ENCODE measurements around the gene UFD1.

The UFD1 gene

DNA sequence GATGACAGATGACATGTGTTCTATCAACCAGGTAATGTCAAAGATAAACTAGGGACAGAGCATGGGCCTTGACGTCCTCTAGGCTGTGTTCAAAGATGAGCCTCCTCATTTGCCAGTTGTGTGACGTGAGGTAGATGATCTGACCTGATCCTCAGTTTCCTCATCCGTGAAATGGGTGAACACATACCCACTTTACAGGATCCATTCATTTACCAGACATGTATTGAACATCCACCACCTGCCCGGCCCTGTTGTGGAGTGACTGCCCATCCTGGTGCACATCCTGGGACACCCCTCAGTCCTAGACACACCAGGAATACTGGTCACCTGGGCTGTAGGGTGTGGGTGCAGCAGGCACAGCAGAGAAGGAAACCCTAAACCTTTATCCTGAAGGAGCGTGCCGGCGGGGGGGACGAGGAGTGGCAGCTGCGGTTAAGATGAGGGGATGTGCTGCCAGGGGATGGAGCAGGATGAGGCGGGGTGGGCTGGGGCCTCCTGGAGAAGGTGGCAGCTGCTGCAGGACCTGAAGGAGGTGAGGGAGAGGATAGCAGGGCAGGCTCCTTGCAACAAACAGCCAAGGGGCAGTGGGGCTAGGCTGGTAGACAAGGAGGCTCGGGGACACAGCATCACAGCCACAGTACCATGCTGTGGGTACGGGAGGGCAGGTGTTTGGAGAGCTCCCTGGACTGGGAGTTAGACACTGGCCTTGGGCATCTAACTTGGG is 36.8 kb upstream of the UFD1 start:
- peak; percentile 5 for DNase-seq

DNA sequence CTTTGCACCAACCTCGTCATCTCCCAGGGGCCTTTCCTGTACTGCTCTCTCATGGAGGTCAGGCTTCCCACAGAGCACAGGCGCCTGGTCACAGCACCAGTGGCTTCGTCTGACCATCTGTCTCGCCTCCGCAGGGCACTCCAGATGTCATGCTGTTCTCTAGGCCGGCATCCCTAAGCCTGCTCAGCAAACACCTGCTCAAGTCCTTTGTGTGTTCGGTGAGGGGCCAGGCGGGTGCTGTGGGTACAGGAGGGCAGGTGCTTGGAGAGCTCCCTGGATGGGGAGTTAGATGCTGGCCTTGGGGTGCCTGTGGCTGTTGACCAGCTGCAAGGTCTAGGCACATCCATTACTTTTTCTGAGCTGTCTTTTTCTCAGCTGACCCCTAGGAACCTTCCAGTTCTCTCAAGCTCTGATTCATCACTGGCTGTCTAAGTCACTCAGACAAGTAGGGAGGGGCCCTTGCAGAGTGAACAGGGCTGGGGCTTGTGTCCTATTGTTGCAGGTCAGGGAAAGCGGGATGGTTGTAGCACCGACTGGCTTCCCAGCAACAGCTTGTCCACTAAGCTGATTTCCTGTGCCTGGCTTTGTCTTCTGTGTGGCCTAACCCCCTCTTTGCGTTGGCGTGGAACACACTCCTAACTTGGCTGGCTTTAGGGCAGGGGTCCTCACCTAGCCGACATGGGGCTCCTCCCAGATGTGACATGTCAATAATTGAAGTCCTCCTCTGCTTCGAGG is 36.0 kb upstream of the UFD1 start:
- peak; percentile 65 for DNase-seq

GRCh38 chr22:19513823-19514222 is 34.8 kb upstream of the UFD1 start:
- DNase-seq = no peak

DNA sequence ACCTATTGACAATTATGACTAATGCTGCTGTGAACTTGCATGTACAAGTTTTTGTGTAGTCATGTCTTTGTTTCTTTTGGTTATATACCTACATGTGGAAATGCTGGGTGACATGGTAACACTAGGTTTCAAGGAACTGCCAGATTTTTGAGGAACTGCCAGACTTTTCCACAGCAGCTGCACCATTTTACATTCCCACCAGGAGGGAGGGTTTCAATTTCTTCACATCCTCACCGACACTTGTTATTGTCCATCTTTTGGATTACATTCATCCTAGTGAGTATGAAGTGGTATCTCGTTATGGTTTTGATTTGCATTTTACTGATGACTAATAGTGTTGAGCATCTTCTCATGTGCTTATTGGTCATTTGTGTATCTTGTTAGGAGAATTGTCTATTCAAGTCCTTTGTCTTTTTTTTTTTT is 31.9 kb upstream of the UFD1 start:
- no peak for DNase-seq

DNA sequence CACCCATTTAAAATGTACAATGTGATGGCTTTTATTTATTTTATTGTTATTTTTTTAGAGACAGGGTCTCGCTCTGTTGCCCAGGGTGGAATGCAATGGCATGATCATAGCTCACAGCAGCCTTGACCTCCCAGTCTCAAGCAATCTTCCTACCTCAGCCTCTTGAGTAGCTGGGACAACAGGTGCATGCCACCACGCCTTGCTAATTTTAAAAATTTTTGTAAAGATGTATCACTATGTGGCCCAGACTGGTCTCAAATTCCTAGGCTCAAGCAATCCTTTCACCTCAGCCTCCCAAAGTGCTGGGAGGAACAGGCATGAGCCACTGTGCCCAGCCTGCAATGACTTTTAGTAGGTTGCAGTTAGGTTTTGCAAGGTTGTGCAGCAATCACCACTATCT is 30.9 kb upstream of the UFD1 start:
- DNase-seq = no peak

- DNase-seq = no peak
These were observed 30.2 kb upstream of the UFD1 start for GRCh38 chr22:19509191-19509590.

- DNase-seq = no peak
These were observed 29.2 kb upstream of the UFD1 start for GRCh38 chr22:19508024-19508776.

- DNase-seq = no peak
These were observed 28.5 kb upstream of the UFD1 start for GRCh38 chr22:19507534-19507861.

GRCh38 chr22:19506212-19506611 is 27.2 kb upstream of the UFD1 start:
- DNase-seq = no peak

- DNase-seq = no peak
These were observed 26.7 kb upstream of the UFD1 start for GRCh38 chr22:19505735-19506126.

DNA sequence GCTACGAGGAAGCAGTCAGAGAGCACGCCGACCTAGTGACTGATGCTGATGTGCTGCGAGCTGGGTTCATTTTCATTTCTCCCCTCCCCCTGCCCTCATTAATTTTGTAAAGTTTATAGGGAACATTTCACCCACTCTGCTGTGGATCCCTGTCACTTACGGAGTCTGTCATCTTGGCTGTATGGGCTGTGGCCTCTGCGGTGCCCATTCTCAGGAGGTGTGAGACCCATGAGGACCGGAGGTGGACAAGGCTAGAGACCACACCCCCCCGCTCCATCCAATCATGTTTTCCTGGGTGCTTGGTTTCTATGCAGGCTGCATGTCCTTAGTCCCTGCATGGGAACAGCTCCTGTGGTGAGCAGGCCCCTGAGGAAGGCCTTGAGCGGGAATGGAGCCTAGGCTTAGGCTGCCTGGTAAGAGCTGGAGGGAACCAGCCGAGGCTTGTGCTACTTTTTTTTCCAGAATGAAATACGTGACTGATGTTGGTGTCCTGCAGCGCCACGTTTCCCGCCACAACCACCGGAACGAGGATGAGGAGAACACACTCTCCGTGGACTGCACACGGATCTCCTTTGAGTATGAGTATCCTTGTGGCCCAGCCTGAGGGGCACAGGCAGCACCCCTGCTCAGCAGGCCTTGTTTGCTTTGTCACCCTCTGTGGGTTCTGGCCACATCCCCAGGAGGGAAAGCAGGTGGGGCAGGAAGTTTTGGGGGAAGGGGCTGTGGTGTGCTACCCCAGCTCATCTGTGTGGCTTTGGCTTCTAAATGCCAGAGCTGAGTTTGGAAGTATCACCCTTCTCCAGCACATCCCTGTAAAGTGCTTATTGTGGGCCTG is 26.1 kb upstream of the UFD1 start:
- DNase-seq = no peak

- no peak for DNase-seq
These were observed 24.9 kb upstream of the UFD1 start for GRCh38 chr22:19503869-19504268.

DNA sequence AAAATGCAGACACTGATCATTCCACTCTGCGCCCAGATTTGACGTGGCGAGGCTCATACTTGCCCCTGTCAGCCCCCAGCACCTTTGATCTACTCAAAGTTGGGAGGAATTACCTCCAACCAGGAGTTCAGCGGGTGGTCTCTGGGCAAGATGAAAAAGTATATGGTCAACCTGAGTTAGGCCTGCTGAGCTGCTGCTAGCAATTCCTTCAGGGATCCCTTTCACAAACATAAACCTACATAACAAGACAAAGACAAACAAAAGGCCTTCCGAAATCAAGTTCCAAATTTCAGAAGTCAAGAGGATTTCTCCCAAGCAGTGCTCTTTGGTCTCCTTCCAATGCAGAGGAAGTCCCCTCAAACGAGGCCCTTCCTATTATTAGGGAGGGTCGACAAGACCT is 24.4 kb upstream of the UFD1 start:
- no peak for DNase-seq

GRCh38 chr22:19501897-19502447 is 23.0 kb upstream of the UFD1 start:
- no peak for DNase-seq

DNA sequence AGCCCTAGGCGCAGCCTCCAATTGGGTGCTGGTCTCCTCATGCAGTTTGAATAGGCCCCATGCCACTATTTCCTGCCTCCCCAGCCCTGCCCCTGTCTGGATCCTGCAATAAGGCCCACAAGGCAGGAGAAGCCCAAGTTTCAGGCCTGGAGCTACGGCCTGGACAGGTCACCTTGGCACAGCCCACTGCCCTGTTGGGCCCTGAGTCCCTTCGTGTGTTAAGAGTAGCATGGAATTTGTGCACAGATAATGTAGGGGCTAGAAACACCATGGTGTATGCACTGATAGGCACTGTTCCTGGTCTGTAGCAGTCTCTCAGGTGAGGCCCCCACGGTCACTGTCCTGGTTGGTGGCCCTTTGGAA is 20.9 kb upstream of the UFD1 start:
- DNase-seq = no peak

DNA sequence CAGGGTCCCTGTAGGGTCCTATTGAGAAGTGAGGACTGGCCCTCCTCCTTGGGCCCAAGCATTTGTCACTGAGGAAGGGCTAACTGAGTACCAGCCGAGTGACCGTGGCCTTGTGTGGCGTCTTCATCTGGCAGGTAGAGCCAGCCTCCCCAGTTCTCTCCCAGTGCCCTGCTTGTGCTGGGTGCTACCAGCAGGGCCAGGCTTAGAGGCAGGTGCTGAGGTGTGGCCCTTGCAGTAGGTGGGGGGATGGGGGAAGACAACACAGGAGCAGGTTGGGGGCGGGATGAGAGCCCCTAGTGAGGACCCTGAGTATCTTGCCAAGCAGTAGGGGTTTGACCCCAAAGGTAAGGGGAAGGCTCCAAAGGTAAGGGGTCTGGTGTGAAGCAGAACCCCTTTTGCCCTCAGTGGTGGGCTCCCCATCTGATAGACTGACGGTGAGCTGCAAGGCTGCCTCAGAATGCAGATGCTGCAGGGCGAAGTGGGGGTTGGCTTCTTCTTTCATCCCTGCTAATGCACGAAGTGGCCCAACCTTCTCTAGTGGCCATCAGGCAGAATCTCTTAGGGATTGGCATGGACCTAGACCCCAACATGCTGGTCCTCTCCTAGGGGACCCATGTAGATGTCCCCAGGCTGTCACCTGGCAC is 20.4 kb upstream of the UFD1 start:
- no peak for DNase-seq

GRCh38 chr22:19498866-19499190 is 19.8 kb upstream of the UFD1 start:
- DNase-seq = no peak

GRCh38 chr22:19498154-19498865 is 19.3 kb upstream of the UFD1 start:
- DNase-seq = no peak

GRCh38 chr22:19497245-19497644 is 18.3 kb upstream of the UFD1 start:
- no peak for DNase-seq

DNA sequence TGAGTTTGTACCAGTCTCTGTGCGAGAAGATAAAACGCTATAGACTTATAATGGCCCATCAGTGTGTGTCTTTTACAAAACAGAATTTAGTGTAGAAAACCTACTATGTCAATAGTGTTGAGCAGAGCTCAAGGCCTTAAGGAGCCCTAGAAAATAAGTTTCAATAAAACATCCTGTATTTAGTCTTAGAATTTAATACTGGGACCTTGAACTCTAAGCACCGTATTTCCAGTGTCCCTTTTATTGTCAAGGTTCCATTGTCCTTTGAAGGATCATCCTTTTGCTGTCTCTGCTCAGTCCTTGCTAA is 17.3 kb upstream of the UFD1 start:
- no peak for DNase-seq

DNA sequence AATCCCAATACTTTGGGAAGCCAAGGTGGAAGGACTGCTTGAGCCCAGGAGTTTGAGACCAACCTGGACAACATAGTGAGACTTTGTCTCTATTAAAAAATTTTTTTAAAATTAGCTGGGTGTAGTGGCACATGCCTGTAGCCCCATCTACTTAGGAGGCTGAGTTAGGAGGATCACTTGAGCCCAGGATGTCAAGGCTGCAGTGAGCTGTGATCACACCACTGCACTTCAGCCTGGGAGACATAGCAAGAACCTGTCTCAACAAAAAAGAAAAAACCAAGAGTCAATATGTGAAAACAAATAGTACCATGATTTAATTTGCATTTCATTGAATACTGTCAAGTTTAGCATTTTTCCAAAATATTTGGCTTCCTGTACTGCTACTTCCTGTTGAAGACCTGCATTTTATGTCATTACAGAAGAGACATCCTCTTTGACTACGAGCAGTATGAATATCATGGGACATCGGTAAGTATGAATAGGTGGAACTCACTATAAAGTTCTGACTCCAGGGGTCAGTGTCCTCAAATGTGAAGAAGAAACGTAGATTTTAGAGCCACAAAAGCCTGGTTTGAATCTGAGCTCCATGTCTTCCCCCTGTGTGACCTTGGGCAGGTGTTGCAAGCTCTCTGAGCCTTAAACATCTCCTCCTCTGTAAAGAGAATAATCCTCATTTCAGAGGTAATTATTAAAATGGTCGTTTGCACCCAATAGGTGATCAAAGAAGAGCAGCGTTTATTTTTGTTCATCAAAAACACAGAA is 16.8 kb upstream of the UFD1 start:
- no peak for DNase-seq

Data from NCI-H2171 (cell line).